Measurements from ENCODE around the gene WFIKKN1.

Gene WFIKKN1

DNA sequence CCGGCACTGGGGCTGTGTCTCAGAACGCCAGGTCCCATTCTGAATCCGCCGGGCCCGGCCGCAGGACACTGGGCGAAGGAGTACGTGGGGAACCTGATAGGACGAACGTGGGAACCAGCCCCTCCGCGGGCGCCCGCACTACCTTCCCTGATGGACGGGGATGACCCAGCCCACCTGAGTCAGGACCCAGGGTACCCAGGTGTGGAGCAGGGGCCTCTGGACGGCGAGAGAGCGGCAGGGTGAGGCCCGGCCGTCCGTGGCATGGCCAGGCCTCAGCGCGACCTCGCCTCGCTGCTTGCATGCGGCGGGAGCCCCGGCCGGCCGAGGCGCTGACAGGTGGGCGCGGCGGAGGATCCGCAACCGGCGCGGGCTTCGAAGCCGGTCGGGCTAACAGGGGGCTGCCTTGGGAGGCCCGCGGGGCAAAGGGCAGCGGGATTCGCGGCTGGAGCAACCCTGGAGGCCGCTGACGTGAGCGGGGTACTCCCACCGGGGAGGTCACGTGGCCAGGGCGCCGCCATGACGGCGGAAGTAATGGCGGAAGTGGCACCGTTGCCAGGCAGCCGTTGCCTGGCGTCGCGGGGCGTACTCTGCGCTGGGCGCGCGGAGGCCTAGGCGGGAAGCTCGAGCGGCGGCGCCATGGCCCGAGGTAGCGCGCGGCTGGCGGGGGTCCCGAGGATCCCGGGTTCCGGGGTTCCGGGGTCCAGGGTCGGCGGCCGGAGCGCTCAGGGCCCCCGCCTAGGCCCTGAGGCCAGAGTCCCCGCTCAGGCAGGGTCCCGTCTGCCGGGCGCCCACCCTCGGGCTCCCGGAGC lies 18.2 kb downstream of the WFIKKN1 start, which contains the start of gene WDR90:
TSS of gene WDR90 (plus strand) at position 585 of the 809 bp plus-strand sequence. CDS start at position 637, 52 bp downstream.
- Histone ChIP-seq H3K9ac (ENCODE audit: low read length) (peak within 1 kb of the TSS; percentile 96), H3K4ac (ENCODE audit: low read depth in 1 of 2, low read length in 2 of 2) (peak within 1 kb of the TSS; percentile 75 to 94), H2BK12ac (ENCODE audit: low read length in 2 of 2) (peak within 1 kb of the TSS in 1 of 2 experiments; percentile 9), H4K8ac (ENCODE audit: low read length) (peak within 1 kb of the TSS; percentile 97), H3K79me1 (replicated peaks; ENCODE audit: low read length, poor library complexity, severe bottlenecking) (peaks cover 30% of the 10 kb centered on the region), H3K27ac (ENCODE audit: low read length, poor library complexity, severe bottlenecking) (peak within 1 kb of the TSS; percentile 32), H3K4me2 (ENCODE audit: low read length, poor library complexity, severe bottlenecking) (peak within 1 kb of the TSS; percentile 88), H3K18ac (ENCODE audit: low read depth in 1 of 2, low read length in 2 of 2) (peak within 1 kb of the TSS; percentile 86 to 89), H3K14ac (ENCODE audit: low read length in 2 of 2) (peak within 1 kb of the TSS in 1 of 2 experiments; percentile 85), H3K27me3 (ENCODE audit: control insufficient read depth in 1 of 2, insufficient read depth in 1 of 2, low read length in 2 of 2) (no peaks in the 10 kb centered on the region), H4K91ac (ENCODE audit: low read length) (peak within 1 kb of the TSS; percentile 36), H2AFZ (ENCODE audit: low read depth, low read length) (peak within 1 kb of the TSS; percentile 46), H3K23ac (ENCODE audit: low read length in 2 of 2) (no peak within 1 kb of the TSS), H2BK15ac (ENCODE audit: low read depth, poor library complexity, severe bottlenecking) (peak within 1 kb of the TSS; percentile 26), H3K9me3 (ENCODE audit: control insufficient read depth, low read length) (no peaks in the 10 kb centered on the region), H3K4me3 (ENCODE audit: insufficient read depth in 1 of 2, low read depth in 1 of 2, low read length in 2 of 2) (peak within 1 kb of the TSS; percentile 67 to 79), H2BK5ac (ENCODE audit: low read depth, low read length, poor library complexity, severe bottlenecking) (no peak within 1 kb of the TSS), H3K36me3 (ENCODE audit: control insufficient read depth in 1 of 2, insufficient read depth in 2 of 2, low read depth in 1 of 2, low read length in 2 of 2) (peaks cover 11 to 63% of the 10 kb centered on the region in 2 experiments), H2BK120ac (ENCODE audit: low read depth, low read length) (peak within 1 kb of the TSS; percentile 64), H2AK5ac (ENCODE audit: low read length, severe bottlenecking) (peak within 1 kb of the TSS; percentile 40), H3K4me1 (ENCODE audit: control insufficient read depth, insufficient read depth, low read depth, low read length) (peaks cover 44% of the 10 kb centered on the region)
- DNase-seq = peak; percentile 91
- 13% methylated on average over 66 of the region's 91 CpGs for WGBS

DNA sequence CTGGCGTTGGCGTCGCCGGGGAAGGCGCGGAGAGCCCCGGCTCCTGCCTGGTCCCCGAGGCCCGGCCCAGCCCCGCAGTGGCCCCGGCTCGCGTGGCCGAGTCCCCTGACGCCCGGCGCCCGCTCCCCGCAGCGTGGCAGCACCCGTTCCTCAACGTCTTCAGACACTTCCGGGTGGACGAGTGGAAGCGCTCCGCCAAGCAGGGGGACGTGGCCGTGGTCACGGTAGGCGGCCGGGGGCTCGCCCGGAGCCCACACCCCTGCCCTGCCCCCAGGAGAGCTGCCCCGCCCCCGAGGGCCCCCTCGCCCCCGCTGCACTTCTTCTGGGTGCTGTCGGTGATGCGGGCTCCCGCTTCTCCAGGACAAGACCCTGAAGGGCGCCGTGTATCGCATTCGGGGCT lies 18.8 kb downstream of the WFIKKN1 start:
- peak overlapping the region; percentile 96 for H3K9ac ChIP-seq (ENCODE audit: low read length)
- no peak overlapping the region for H2BK12ac ChIP-seq (ENCODE audit: low read length in 2 of 2)
- H3K27me3 ChIP-seq (ENCODE audit: control insufficient read depth in 1 of 2, insufficient read depth in 1 of 2, low read length in 2 of 2) = no peaks in the 10 kb centered on the region
- H3K4me3 ChIP-seq (ENCODE audit: insufficient read depth in 1 of 2, low read depth in 1 of 2, low read length in 2 of 2) = peak overlapping the region; percentile 67 to 79
- peaks cover 12 to 65% of the 10 kb centered on the region in 2 experiments for H3K36me3 ChIP-seq (ENCODE audit: control insufficient read depth in 1 of 2, insufficient read depth in 2 of 2, low read depth in 1 of 2, low read length in 2 of 2)
- H2AFZ ChIP-seq (ENCODE audit: low read depth, low read length) = peak overlapping the region; percentile 15
- no peak overlapping the region for H3K27ac ChIP-seq (ENCODE audit: low read length, poor library complexity, severe bottlenecking)
- H3K18ac ChIP-seq (ENCODE audit: low read depth in 1 of 2, low read length in 2 of 2) = peak overlapping the region in 1 of 2 experiments; percentile 25
- no peak overlapping the region for H3K14ac ChIP-seq (ENCODE audit: low read length in 2 of 2)
- no peak overlapping the region for H4K91ac ChIP-seq (ENCODE audit: low read length)
- H3K4ac ChIP-seq (ENCODE audit: low read depth in 1 of 2, low read length in 2 of 2) = no peak overlapping the region
- no peaks in the 10 kb centered on the region for H3K9me3 ChIP-seq (ENCODE audit: control insufficient read depth, low read length)
- H2BK120ac ChIP-seq (ENCODE audit: low read depth, low read length) = no peak overlapping the region
- no peak overlapping the region for H2BK15ac ChIP-seq (ENCODE audit: low read depth, poor library complexity, severe bottlenecking)
- H3K4me2 ChIP-seq (ENCODE audit: low read length, poor library complexity, severe bottlenecking) = peak overlapping the region; percentile 88
- H2BK5ac ChIP-seq (ENCODE audit: low read depth, low read length, poor library complexity, severe bottlenecking) = no peak overlapping the region
- H3K23ac ChIP-seq (ENCODE audit: low read length in 2 of 2) = no peak overlapping the region
- peak; percentile 34 for DNase-seq
- 11% methylated on average over 33 of the region's 44 CpGs for WGBS
- no peak overlapping the region for H2AK5ac ChIP-seq (ENCODE audit: low read length, severe bottlenecking)
- peaks cover 27% of the 10 kb centered on the region for H3K79me1 ChIP-seq (replicated peaks; ENCODE audit: low read length, poor library complexity, severe bottlenecking)
- peak overlapping the region; percentile 85 for H4K8ac ChIP-seq (ENCODE audit: low read length)
- peaks cover 41% of the 10 kb centered on the region for H3K4me1 ChIP-seq (ENCODE audit: control insufficient read depth, insufficient read depth, low read depth, low read length)

- Histone ChIP-seq H2BK120ac (ENCODE audit: low read depth, low read length) (no peak overlapping the region), H2AFZ (ENCODE audit: low read depth, low read length) (no peak overlapping the region), H3K23ac (ENCODE audit: low read length in 2 of 2) (no peak overlapping the region), H3K36me3 (ENCODE audit: control insufficient read depth in 1 of 2, insufficient read depth in 2 of 2, low read depth in 1 of 2, low read length in 2 of 2) (peaks cover 12 to 72% of the 10 kb centered on the region in 2 experiments), H3K27ac (ENCODE audit: low read length, poor library complexity, severe bottlenecking) (no peak overlapping the region), H3K4me3 (ENCODE audit: insufficient read depth in 1 of 2, low read depth in 1 of 2, low read length in 2 of 2) (no peak overlapping the region), H3K18ac (ENCODE audit: low read depth in 1 of 2, low read length in 2 of 2) (no peak overlapping the region), H3K9ac (ENCODE audit: low read length) (no peak overlapping the region), H3K4me2 (ENCODE audit: low read length, poor library complexity, severe bottlenecking) (no peak overlapping the region), H3K4ac (ENCODE audit: low read depth in 1 of 2, low read length in 2 of 2) (no peak overlapping the region), H2BK5ac (ENCODE audit: low read depth, low read length, poor library complexity, severe bottlenecking) (no peak overlapping the region), H3K27me3 (ENCODE audit: control insufficient read depth in 1 of 2, insufficient read depth in 1 of 2, low read length in 2 of 2) (no peaks in the 10 kb centered on the region), H2BK15ac (ENCODE audit: low read depth, poor library complexity, severe bottlenecking) (no peak overlapping the region), H2BK12ac (ENCODE audit: low read length in 2 of 2) (no peak overlapping the region), H3K9me3 (ENCODE audit: control insufficient read depth, low read length) (no peaks in the 10 kb centered on the region), H4K91ac (ENCODE audit: low read length) (no peak overlapping the region), H2AK5ac (ENCODE audit: low read length, severe bottlenecking) (no peak overlapping the region), H3K79me1 (replicated peaks; ENCODE audit: low read length, poor library complexity, severe bottlenecking) (peaks cover 13% of the 10 kb centered on the region), H3K4me1 (ENCODE audit: control insufficient read depth, insufficient read depth, low read depth, low read length) (peaks cover 29% of the 10 kb centered on the region), H3K14ac (ENCODE audit: low read length in 2 of 2) (no peak overlapping the region), H4K8ac (ENCODE audit: low read length) (no peak overlapping the region)
- no peak for DNase-seq
- WGBS = 95% methylated on average over 22 of the region's 22 CpGs
Measured at GRCh38 chr16:651844-652243, 21.1 kb downstream of the WFIKKN1 start.

DNA sequence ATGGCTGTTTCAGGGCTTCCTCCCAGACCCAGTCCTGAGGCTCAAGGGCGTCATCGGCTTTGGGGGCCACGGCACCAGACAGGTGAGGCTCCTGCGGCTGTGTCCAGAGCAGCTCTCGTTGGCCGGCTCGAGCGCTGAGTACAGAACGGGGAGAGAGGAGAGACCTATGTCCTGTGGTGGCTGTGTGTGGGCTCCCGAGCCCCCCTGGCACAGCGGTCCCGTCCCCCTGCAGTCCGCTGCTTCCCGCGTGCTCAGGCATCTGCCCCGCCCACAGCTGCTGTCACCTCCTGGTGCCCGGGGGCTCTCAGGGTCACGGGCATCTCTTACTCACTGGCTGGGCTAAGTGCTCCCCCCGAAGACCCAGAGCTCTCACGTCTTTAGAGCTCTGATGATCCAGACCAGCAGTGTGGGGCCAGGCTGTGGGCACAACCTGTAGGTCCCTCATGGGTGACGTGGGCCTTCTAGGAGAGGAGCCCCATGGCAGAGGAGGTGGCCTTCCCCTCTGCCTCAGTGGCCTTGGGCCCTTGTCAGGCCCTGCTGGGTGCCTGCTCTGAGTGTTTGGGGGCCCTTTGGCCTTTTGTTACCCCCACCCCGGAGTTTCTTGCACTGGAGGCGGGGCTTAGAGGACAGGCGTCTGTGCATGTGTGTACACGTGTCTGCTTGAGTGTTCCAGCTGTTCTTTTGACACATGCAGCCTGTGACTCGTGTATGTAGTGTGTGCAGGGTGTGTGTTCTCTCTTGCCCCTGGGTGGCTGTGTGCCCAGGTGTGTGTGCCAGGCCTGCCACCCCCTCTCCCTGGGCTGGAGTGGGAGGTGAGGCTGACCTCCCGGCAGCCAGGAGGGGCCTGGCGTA lies 21.9 kb downstream of the WFIKKN1 start:
- Histone ChIP-seq H3K14ac (ENCODE audit: low read length in 2 of 2) (no peak overlapping the region), H2BK120ac (ENCODE audit: low read depth, low read length) (no peak overlapping the region), H3K27me3 (ENCODE audit: control insufficient read depth in 1 of 2, insufficient read depth in 1 of 2, low read length in 2 of 2) (no peaks in the 10 kb centered on the region), H2BK5ac (ENCODE audit: low read depth, low read length, poor library complexity, severe bottlenecking) (no peak overlapping the region), H3K4me2 (ENCODE audit: low read length, poor library complexity, severe bottlenecking) (no peak overlapping the region), H3K23ac (ENCODE audit: low read length in 2 of 2) (no peak overlapping the region), H2BK15ac (ENCODE audit: low read depth, poor library complexity, severe bottlenecking) (no peak overlapping the region), H3K4me1 (ENCODE audit: control insufficient read depth, insufficient read depth, low read depth, low read length) (peaks cover 24% of the 10 kb centered on the region), H3K36me3 (ENCODE audit: control insufficient read depth in 1 of 2, insufficient read depth in 2 of 2, low read depth in 1 of 2, low read length in 2 of 2) (peaks cover 12 to 72% of the 10 kb centered on the region in 2 experiments), H3K27ac (ENCODE audit: low read length, poor library complexity, severe bottlenecking) (no peak overlapping the region), H3K79me1 (replicated peaks; ENCODE audit: low read length, poor library complexity, severe bottlenecking) (peaks cover 10% of the 10 kb centered on the region), H2AK5ac (ENCODE audit: low read length, severe bottlenecking) (no peak overlapping the region), H4K8ac (ENCODE audit: low read length) (no peak overlapping the region), H3K9me3 (ENCODE audit: control insufficient read depth, low read length) (no peaks in the 10 kb centered on the region), H2AFZ (ENCODE audit: low read depth, low read length) (no peak overlapping the region), H3K18ac (ENCODE audit: low read depth in 1 of 2, low read length in 2 of 2) (no peak overlapping the region), H2BK12ac (ENCODE audit: low read length in 2 of 2) (no peak overlapping the region), H3K4me3 (ENCODE audit: insufficient read depth in 1 of 2, low read depth in 1 of 2, low read length in 2 of 2) (no peak overlapping the region), H3K9ac (ENCODE audit: low read length) (no peak overlapping the region), H3K4ac (ENCODE audit: low read depth in 1 of 2, low read length in 2 of 2) (no peak overlapping the region), H4K91ac (ENCODE audit: low read length) (no peak overlapping the region)
- no peak for DNase-seq
- 89% methylated on average over 28 of the region's 28 CpGs for WGBS
